Measurements from ENCODE around the gene SPDEF.

DNA sequence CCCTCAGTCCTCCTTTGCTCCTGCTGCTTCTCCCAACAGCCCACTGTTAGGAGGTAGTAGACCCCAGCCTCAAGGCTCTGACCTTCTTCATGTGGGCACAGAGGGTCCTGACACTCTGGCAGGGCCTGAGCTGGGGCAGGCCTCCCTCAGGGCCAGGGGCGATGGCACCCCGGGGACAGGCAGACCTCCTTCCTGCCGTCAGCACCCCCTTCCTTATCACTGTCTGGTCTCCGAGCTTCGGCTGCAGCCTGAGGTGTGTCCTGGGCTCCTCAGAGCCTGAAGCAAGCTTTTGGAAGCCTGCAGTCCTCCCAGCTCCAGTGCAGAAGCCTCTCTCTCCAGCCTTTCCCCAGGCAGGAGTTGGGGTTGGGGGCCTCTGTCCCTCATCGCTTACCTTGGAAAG lies 22.0 kb downstream of the SPDEF start:
- TF ChIP-seq CTCF (conservative IDR thresholded peaks at IDR 0.05; ENCODE audit: low read depth in 2 of 2): no peak
- no peak for TF ChIP-seq POLR2AphosphoS5 (IDR thresholded peaks at IDR 0.05; ENCODE audit: low read depth)
- TF ChIP-seq EZH2phosphoT487 (IDR thresholded peaks at IDR 0.05; ENCODE audit: unreplicated experiment): no peak
- no peak for TF ChIP-seq JUNB (IDR thresholded peaks at IDR 0.05; ENCODE audit: unreplicated experiment)
- TF ChIP-seq EZH2 (IDR thresholded peaks at IDR 0.05; ENCODE audit: low read depth, unreplicated experiment): no peak
- TF ChIP-seq, protein P1, sequence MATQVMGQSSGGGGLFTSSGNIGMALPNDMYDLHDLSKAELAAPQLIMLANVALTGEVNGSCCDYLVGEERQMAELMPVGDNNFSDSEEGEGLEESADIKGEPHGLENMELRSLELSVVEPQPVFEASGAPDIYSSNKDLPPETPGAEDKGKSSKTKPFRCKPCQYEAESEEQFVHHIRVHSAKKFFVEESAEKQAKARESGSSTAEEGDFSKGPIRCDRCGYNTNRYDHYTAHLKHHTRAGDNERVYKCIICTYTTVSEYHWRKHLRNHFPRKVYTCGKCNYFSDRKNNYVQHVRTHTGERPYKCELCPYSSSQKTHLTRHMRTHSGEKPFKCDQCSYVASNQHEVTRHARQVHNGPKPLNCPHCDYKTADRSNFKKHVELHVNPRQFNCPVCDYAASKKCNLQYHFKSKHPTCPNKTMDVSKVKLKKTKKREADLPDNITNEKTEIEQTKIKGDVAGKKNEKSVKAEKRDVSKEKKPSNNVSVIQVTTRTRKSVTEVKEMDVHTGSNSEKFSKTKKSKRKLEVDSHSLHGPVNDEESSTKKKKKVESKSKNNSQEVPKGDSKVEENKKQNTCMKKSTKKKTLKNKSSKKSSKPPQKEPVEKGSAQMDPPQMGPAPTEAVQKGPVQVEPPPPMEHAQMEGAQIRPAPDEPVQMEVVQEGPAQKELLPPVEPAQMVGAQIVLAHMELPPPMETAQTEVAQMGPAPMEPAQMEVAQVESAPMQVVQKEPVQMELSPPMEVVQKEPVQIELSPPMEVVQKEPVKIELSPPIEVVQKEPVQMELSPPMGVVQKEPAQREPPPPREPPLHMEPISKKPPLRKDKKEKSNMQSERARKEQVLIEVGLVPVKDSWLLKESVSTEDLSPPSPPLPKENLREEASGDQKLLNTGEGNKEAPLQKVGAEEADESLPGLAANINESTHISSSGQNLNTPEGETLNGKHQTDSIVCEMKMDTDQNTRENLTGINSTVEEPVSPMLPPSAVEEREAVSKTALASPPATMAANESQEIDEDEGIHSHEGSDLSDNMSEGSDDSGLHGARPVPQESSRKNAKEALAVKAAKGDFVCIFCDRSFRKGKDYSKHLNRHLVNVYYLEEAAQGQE (IDR thresholded peaks at IDR 0.05; ENCODE audit: unreplicated experiment): no peak
- TF ChIP-seq CREB1 (CRISPR knock-in tag; IDR thresholded peaks at IDR 0.05; ENCODE audit: low read depth): no peak
